SIG-M5 treated with dmso at 0.1 percent for 504 hours (cell line): ENCODE results near the gene DLX2.
"Not testable (repeated sequence)": the region's sequence is repeated elsewhere in the genome, so short reads cannot be mapped to it uniquely, and the experiment has no call there.

ENCODE experiments used
- DNase-seq: peaks from one replicate; lab custom pipeline; 2025; ENCODE audit not compliant: unreplicated experiment; lab: John Stamatoyannopoulos, UW

Gene DLX2

DNA sequence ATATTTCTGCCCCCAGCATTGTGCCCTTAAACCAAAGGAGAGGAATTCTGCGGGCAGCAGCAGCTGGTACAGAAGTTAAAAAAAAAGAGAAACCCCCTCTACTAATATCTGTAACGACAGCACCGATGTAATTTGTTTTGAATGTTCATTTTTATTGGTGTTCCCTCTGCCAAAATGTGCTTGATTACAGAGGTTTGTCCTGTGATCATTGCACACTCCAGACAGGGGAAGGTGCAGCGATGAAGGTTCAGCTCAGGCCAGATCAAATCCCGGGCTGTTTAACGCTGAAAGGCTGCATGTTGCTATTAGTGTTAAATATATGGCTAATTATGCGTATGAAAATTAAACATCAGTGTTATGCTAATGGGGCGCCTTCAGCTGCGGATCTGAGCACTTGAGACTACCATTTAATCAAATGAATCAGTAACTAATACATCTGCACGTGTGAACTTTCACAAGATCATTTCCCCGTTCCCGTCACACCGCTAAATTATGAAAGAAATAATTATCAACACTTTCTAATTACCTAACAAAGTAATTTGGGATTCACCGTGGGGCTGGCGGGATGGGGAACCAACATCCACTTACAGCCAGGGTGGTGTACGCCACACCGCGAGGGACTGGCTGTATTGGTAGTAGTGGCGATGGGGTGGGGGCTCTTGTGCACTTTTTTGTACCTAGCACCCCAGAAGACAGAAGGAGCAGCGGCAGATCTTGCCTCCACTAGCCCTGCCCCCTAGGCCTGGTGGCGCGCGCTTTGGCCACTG, 18.9 kb downstream of the DLX2 start:
- DNase-seq: no peak

DNA sequence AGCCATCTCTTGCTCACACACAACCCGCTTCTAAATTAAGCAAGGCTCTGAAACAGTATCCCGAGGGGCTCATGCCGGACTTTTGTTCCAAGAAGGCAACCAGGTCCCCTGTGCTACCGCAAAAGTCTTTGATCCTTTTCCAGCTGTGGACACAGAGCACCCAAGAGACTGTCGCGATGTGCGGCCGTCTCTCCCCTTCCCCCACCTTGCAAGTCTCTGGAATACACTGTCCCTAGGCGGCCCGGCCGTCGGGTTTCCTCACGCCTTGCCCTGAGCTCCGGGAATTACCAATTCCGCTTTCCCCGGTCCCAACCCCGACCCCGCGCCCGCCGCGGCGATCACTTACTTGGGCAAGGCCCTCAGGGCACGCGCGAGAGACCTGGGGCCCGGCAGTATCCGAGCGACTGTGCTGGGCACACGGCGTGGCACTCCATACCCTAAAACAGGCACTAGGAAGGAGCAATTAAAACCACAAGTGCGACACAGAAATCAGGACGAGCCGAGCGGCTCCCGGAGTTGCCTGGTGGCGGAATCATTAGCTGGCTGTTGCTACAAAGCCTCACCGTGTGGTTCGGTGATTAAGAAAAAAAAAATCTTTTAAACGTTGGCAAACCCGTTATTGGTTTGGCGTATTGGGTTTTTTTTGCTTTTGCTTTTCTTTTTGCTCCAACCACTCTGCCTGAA, 19.6 kb downstream of the DLX2 start:
- DNase-seq: no peak

DNA sequence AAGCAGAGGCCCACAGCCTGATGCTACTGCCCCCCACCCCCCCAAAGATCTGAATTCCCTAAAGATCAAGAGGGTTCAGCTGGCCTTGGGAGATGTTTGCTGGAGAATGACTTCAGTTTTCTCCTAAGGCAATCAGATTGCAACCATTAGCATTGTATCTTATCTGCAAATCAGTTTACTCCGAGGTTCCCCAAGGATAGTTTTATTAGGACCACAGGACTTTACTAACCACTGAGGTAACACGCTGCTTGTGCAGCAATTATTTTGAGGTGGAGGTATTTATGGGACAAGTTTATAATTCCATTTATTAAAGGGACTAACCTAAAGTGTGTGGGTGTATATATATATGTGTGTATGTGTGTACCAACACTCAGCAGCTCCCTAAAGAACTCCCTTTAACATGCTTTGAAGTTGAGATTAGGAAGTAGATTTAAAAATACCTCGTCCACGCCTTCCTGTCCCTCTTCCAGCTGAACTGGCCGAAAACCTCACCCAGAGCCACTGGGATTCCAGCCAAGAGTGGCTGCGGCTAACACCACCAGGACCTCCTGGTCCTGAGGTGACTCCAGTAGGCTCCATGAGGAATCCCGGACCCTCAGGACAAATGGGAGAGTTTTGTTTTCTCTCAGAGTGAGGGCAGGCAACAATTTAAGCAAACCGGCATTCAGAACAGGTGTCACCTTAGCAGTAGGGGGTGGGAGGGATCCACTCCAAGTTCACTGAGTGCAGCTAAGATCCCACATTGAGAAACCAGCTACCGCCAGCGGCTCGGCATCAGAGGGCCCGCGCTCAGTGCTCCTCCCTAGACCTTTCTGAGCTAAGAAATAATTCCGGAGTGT, 20.4 kb downstream of the DLX2 start:
- no peak for DNase-seq

DNA sequence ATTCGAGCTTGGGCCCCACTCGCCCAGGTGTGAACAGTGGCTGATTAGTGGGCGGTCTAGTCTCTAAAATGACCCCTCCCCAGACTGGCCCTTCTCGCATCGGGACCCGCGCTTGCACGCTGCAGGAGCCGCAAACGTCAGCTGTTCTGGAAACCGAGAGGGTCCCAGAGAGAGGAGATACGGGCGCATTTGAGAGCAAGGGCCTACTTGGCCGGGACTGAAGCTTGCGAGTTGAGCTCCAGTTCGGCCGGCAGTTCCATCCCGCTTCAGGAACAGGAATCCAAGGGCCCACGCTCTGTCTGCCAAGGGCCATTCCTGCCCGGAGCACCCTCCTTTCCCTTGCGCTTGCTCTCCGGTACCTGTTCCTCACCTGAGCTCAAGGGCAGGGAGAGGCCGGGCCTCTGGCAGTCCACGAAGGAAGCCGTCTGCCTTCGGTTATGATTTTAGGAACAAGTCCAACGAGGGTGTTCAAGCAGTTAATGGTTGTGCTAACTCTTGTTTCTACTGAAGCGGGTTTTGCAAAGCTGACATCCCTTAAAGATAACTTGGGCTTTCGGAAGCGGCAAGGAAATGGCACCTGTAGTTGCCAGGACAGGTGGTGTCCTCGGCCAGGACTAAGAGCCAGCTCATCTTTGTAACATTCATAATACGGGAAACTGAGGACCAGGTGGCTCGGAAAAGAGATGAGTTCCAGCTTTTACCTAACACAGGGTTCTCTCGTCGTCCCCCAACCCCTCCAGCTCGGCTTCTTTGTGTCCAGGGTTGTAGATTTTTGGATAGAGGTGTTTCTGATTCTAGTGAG, 21.3 kb downstream of the DLX2 start:
- no peak for DNase-seq

DNA sequence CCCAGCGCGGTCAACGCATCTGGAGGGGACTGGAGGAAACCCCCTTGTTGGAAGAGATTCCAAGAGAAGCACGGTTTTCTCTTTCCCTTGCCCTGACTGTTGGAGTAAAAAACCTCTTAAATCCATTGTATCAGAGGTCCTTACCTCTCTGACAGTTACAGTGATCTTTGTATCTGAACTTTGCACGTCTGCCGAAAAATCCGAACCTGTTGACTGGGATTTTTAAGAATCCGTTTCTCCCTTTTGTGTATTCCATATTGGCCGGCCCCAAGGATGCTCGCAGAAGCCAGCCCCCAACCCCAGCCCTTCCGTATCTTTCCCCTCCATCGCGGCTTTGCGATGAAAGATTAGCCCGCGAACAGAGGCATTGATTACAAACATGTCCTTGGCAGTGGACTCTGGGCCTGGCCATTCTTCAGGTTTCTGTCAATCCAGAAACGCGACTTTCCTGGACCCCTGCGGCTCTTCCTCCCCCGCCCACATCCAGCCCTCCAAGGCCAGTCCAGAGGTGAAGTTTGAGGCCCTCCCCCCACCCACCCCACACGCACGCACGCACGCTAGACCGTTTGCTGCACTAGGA, 22.0 kb downstream of the DLX2 start:
- no peak for DNase-seq

DNA sequence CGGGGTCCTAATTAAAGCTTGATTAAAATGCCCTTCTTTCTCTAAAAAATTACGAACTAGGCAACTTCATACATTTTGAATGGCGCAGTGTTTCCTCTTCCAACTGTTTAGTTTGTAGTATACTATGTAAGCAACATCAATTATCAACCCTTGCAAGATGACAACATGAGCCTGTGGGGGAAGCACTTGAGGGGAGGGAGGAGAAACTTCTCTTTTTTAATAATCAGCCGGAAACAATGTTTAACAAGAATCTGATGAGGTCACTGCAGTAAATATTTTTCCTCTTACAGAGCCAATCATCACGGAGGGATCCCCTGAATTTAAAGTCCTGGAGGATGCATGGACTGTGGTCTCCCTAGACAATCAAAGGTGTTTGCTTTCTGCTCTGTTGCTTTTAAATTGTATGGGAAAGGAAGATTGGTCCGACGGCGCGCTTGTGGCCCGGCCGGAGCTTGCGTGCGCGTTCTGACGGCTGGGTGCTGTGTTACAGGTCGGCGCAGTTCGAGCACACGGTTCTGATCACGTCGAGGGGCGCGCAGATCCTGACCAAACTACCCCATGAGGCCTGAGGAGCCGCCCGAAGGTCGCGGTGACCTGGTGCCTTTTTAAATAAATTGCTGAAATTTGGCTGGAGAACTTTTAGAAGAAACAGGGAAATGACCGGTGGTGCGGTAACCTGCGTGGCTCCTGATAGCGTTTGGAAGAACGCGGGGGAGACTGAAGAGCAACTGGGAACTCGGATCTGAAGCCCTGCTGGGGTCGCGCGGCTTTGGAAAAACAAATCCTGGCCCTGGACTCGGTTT, 22.7 kb downstream of the DLX2 start:
- DNase-seq: peak; percentile 43

DNA sequence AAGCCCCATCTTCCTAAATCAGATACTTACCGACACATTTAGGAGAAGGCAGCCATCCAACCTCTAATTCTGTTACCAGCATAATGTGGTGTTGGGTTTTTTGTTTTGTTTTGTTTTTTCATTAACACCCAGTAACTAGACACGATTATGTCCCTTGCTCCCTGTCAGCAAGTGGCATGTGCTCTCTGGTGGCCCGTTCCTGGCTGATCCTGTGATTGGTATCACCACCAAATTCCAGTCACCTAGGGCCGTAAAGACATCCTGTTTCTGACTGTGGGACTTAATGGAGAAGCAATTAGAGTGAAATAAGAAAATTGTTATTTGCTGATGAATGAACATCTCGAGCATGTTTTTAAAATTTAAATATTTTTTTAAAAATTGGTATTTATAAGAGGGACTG, 23.3 kb downstream of the DLX2 start:
- DNase-seq: no peak

DNA sequence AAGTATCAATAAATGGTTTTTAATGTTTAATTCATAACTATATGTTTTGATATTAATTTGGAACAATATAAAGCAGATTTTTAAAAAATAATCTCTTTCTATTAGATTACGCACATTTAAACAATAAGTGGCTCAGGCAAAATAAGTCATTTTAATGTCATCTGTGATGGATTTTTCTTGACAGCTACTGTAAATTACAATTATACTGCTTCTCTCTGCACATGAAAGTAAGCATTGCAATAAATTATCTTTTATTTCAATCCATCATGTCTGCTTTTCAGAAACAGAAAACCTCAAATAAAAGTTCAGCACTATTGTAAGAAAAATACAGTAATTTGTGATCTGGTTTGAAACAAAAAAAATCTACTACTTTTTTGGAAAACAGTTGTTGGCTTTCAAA, 28.4 kb downstream of the DLX2 start:
- DNase-seq: no peak

DNA sequence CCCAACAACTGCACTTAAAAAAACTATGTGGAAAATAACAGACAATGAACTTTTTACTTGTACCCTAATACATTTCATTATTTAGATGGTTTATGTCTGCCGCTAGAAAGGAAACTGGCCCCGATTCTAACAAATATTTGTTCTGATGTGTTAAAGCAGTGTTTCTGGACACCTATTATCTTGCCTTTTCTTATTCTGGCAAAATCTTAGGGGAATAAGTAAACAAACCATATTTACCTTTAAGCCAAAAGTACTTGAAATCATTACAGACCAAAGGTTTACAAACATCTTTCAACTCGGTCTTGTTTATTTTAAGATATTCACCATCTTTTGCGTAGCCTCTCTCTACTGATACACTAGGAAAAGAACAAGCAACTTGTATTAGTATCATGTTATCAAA, 29.2 kb downstream of the DLX2 start:
- no peak for DNase-seq

DNA sequence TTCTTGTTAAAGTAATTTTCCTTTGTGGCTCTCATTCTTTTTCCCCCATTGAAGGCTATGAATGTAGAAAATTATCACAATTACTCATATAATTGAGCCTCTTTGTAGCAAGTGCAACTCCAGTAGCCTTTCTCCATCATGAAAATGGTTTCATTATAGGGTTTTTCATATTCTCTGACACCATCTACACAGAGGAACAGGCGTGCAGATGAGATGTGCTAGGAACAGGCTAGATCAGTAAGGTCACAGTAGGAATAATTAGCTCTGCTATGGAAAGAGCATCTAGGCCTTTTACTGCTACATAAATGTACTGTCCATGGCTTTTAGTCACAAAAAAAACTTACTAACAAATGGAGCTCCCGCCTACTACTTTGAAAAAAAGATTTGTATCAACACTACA, 30.0 kb downstream of the DLX2 start:
- DNase-seq: no peak

DNA sequence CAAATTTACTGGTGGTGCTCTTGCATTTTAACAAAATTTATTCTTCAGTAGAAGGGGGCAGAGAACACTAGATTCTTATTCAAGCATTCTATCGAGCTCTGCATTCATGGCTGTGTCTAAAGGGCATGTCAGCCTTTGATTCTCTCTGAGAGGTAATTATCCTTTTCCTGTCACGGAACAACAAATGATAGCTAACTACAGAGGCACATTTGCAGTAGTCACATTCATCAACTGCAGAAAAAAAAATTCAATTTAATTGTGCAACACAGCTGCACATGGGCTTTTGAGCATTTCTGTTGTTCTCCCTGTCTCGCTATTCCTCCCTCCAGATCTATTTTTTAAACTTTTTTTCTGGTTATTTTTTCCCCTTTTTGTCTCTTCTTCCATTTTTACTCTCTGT, 30.4 kb downstream of the DLX2 start:
- DNase-seq: no peak

DNA sequence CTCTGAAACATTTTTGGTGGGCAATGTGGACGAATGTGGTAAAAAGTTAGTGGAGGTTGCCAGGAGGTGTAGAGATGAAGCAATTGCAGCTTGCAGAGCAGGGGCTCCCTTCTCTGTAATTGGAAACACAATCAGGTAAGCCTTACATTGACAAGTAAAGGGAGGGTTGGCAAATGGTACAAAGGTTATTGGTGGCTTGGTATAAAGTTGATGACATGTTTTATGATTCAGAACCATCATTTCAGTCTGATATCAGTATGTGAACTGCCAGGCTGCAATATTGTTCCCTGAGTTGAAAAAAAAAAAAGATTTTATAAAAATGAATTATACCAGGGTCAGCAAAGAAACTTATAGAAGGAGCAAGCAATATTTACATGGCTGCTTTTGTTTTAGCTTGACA, 31.8 kb downstream of the DLX2 start:
- no peak for DNase-seq

DNA sequence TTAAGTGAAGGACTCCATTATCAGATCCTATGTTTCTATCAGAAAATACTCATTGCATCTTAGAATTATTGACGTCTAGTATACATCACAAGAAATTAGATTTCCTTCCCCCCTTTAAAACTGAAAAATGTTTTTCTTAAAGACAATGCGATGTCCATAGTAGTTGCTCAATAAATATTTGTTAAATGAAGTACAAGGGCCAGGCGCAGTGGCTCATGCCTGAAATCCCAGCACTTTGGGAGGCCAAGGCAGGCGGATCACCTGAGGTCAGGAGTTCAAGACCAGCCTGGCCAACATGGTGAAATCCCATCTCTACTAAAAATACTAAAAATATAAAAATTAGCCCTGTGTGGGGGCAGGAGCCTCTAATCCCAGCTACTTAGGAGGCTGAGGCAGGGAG, 34.8 kb downstream of the DLX2 start:
- not testable (repeated sequence) for DNase-seq

DNA sequence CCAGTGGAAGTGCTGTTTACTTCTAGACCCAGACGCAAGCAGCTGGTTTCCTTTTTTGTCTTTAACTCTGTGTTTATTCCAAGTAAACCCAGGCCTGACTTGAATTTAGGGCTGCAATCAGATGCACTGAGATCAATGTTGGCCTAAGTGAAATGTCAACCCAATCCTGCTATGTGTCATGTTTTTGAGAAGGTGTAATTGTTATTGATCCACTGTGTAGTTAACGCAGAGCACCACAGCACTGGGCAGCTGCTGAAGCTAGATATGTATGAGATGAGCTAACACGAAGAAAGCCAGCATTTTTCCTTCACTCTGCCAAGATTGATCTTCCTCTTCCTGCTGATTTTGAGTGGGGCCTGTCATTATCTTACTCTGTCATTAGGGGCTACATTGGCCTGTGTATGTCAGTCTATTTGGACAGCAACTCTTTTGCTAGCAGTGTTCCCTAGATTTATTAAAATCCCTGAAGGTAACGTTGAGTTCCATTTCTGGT, 36.3 kb downstream of the DLX2 start:
- no peak for DNase-seq

DNA sequence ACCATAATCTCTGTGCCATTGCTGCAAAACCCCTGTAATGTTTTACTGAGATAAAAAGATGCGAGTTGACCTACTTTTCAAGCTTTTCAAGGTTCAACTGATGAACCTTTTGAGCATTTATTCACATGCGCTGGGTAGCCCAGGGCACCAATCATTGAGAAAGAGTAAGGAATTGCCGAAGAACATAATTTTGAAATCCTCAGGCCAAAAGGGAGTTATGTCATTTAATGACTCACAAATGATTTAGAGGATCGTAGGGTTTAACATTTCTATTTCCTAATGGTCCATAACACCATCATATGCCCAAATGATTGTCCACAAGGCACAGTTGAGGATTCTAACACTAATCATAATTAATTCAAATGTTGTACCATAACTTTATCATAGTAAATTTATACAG, 37.6 kb downstream of the DLX2 start:
- no peak for DNase-seq

DNA sequence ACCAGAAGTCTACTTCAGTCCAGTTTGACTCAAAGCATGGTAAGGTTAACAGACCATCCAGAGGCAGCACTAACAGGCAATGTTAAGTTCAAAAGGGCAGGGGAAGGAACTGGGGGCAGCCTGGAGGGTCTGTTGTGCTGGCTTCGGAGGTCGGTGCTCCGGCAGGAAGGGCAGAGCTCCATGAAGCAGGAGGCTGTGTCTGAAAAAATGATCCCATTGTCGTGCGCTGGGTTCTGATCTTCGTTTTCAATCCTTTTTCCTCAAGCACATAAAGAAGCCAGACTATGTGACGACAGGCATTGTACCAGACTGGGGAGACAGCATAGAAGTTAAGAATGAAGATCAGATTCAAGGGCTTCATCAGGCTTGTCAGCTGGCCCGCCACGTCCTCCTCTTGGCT, 39.3 kb downstream of the DLX2 start:
- no peak for DNase-seq

DNA sequence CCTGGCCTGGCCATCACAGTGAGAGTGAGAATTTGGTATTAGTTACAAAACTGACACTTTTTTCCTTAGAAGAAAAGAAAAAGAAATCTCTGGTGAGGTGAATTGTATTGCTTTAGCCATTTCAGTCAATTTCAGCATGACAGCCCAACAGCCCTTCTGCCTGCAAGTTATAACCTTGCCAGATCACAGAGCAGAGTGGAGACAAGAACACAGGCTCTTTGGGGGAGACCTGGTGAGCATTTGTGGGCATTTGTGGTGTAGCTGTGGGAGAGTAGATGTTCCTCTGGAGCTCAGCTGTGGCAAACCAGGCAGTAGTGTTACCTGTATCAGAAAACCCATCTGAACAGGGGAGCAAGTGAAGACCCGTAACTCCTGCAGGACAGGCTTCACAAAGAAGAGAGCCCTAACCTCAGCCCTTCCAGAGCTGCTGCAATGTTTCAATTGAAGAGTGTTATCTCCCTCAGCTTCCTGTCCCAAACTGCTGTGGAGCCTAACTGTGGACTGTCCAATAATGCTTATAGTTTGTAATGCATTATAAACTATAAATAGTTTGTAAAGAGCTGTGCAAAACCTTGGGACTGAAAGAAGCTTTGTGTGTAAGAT, 40.2 kb downstream of the DLX2 start:
- DNase-seq: no peak

DNA sequence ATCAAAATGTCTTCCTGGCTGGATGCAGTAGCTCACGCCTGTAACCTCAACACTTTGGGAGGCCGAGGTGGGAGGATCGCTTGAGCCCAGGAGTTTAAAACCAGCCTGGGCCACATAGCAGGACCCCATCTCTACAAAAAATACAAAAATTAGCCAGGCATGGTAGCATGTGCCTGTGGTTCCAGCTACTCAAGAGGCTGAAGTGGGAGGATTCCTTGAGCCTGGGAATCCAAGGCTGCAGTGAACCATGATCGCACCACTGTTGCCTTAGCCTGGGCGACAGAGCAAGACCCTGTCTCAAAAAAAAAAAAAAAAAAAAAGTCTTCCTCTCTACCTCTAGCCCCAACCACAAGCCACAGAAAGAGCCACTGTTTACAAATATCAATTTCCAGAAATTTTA, 42.6 kb downstream of the DLX2 start:
- DNase-seq: not testable (repeated sequence)

DNA sequence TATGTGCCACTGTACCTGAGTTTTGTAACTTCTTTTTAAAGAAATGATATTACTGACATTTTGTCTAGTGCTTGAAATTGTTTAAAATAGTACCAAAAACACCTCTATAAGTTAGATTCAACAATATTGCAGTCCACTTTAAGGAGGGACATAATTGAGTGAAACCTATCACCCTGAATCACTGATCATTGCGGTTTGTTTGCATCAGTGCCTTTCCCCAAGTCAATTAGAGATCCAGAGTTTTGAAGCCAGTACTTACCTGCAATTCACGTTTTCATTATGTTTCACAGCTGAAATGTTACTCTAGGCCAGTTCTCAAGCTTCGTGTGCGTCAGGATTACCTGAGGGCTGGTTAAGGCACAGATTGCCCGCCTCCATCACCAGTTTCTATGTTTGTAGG, 44.0 kb downstream of the DLX2 start:
- DNase-seq: no peak
